HL-60/S4 treated with retinoic acid at 250 ng/mL for 4 days and 3 days (cell line): ENCODE data around the gene IAH1.
"Not testable (repeated sequence)": the region's sequence is repeated elsewhere in the genome, so short reads cannot be mapped to it uniquely, and the experiment has no call there.

Source experiments
- in situ Hi-C: fragments of 300-500 bp; cut with MboI; formaldehyde crosslinking; loops from 2 replicates; pipeline ENCODE4 v1.7.0; 2022; ENCODE audit warnings: low sequenced_read_pairs

IAH1 gene

GRCh38 chr2:9473308-9473984 is 905 bp upstream of the IAH1 start:
- in situ Hi-C loops: no loop called here

GRCh38 chr2:9473985-9474360 is 378 bp upstream of the IAH1 start:
- in situ Hi-C loops: no loop called here

- in situ Hi-C loops: no loop called here
These were observed 3.6 kb downstream of the IAH1 start for GRCh38 chr2:9477914-9478313.

- in situ Hi-C loops: no loop called here
These were observed 4.2 kb downstream of the IAH1 start for GRCh38 chr2:9478526-9478925.

GRCh38 chr2:9480157-9480556 is 5.8 kb downstream of the IAH1 start:
- in situ Hi-C loops: no loop called here

- in situ Hi-C loops: no loop called here
These were observed 8.8 kb downstream of the IAH1 start for GRCh38 chr2:9483107-9483506.

- in situ Hi-C loops: no loop called here
These were observed 10.2 kb downstream of the IAH1 start for GRCh38 chr2:9484533-9484932.

- in situ Hi-C loops: no loop called here
These were observed 14.5 kb downstream of the IAH1 start for GRCh38 chr2:9488583-9489547.

- in situ Hi-C loops: no loop called here
These were observed 16.4 kb downstream of the IAH1 start for GRCh38 chr2:9490789-9491188.

- in situ Hi-C loops: no loop called here
These were observed 18.6 kb downstream of the IAH1 start for GRCh38 chr2:9492927-9493326.

- in situ Hi-C loops: no loop called here
These were observed 19.1 kb downstream of the IAH1 start for GRCh38 chr2:9493478-9493877.

- in situ Hi-C loops: no loop called here
These were observed 19.7 kb downstream of the IAH1 start for GRCh38 chr2:9494081-9494480.

GRCh38 chr2:9497017-9497416 is 22.7 kb downstream of the IAH1 start:
- in situ Hi-C loops: no loop called here

GRCh38 chr2:9498210-9498609 is 23.9 kb downstream of the IAH1 start:
- in situ Hi-C loops: no loop called here

GRCh38 chr2:9508931-9509330 is 34.6 kb downstream of the IAH1 start:
- in situ Hi-C loops: no loop called here

- in situ Hi-C loops: not testable (repeated sequence)
These were observed 39.6 kb downstream of the IAH1 start for GRCh38 chr2:9513946-9514345.

- in situ Hi-C loops: no loop called here
These were observed 42.9 kb downstream of the IAH1 start for GRCh38 chr2:9517118-9517782.

- in situ Hi-C loops: no loop called here
These were observed 43.8 kb downstream of the IAH1 start for GRCh38 chr2:9518163-9518562.

GRCh38 chr2:9518780-9519179 is 44.4 kb downstream of the IAH1 start:
- in situ Hi-C loops: no loop called here

- in situ Hi-C loops: no loop called here
These were observed 44.9 kb downstream of the IAH1 start for GRCh38 chr2:9519250-9519649.

GRCh38 chr2:9524291-9524690 is 49.9 kb downstream of the IAH1 start:
- in situ Hi-C loops: no loop called here

GRCh38 chr2:9525266-9525665 is 50.9 kb downstream of the IAH1 start:
- in situ Hi-C loops: no loop called here
